Caco-2 (cell line): Measurements from ENCODE around the gene F3. TPM values are rescaled to one million over a fixed set of nuclear protein-coding genes. Genes with fewer than 3 reads are reported as not detected.

Source experiments
- BruUV-seq: library from RNA; stranded (reverse); fragments of 400-500 nt; replicated peaks from 2 replicates; lab custom pipeline; 2021; lab: Mats Ljungman, UMichigan
- CTCF ChIA-PET: fragments of 300-600 bp; sonication (Branson Sonifier 250); formaldehyde crosslinking; loops from one replicate; lab custom pipeline; 2022; ENCODE audit warnings: antibody characterized with exemption; lab: Charles Lee
- POLR2A ChIA-PET: fragments of 300-600 bp; sonication (Branson Sonifier 250); formaldehyde crosslinking; loops from one replicate; lab custom pipeline; 2022; ENCODE audit warnings: antibody characterized with exemption; lab: Charles Lee
- DNase-seq, 2 experiments: peaks; one replicate each; pipeline versions ENCODE4 v3.0.0 to v3.0.0-alpha.2; 2020 to 2022
- H3K27me3 ChIP-seq: replicated peaks from 2 replicates; pipeline ENCODE4 v1.6.0; 2011; ENCODE audit warnings: low read length; ENCODE audit not compliant: control insufficient read depth, insufficient read depth
- H3K36me3 ChIP-seq: 2 replicates; pipeline ENCODE4 v1.5.1; 2011; ENCODE audit warnings: low read length; ENCODE audit not compliant: control insufficient read depth, insufficient read depth
- H3K4me1 ChIP-seq: fragments of 250-450 bp; sonication (Bioruptor Pico); 2 replicates; pipeline ENCODE4 v1.5.1; 2020; ENCODE audit warnings: mild to moderate bottlenecking
- H3K4me3 ChIP-seq: 2 replicates; pipeline ENCODE4 v1.5.1; 2011; ENCODE audit warnings: low read depth, mild to moderate bottlenecking, control low read depth, low read length
- H3K9me3 ChIP-seq: fragments of 250-450 bp; sonication (Bioruptor Pico); 2 replicates; pipeline ENCODE4 v1.5.1; 2020; ENCODE audit warnings: mild to moderate bottlenecking, moderate library complexity
- H3K27ac Mint-ChIP-seq: one replicate; pipeline ENCODE4 v1.8.0; 2022; ENCODE audit warnings: mixed read lengths; ENCODE audit not compliant: unreplicated experiment
- H3K27me3 Mint-ChIP-seq: one replicate; pipeline ENCODE4 v1.8.0; 2022; ENCODE audit warnings: mixed read lengths; ENCODE audit not compliant: insufficient read depth, unreplicated experiment
- H3K36me3 Mint-ChIP-seq: one replicate; pipeline ENCODE4 v1.8.0; 2022; ENCODE audit warnings: mild to moderate bottlenecking, mixed read lengths; ENCODE audit not compliant: insufficient read depth, unreplicated experiment
- H3K4me1 Mint-ChIP-seq: one replicate; pipeline ENCODE4 v1.8.0; 2022; ENCODE audit warnings: low read depth, mixed read lengths; ENCODE audit not compliant: unreplicated experiment
- H3K4me3 Mint-ChIP-seq: one replicate; pipeline ENCODE4 v1.8.0; 2022; ENCODE audit warnings: mild to moderate bottlenecking, moderate library complexity, mixed read lengths; ENCODE audit not compliant: unreplicated experiment
- H3K9me3 Mint-ChIP-seq: one replicate; pipeline ENCODE4 v1.8.0; 2022; ENCODE audit warnings: mixed read lengths; ENCODE audit not compliant: unreplicated experiment
- intact Hi-C: fragments of 100-400 bp; cut with micrococcal nuclease; formaldehyde crosslinking; loops from one replicate; pipeline ENCODE4 v1.10.0; 2022; ENCODE audit not compliant: unreplicated experiment
- total RNA-seq: library from RNA; stranded (reverse); gene quantifications from 2 replicates; pipeline ENCODE4 v1.2.3, GENCODE V29; 2022
- TF ChIP-seq, protein P1 (sequence below), 2 experiments: fragments of 200-600 bp in 1 of 2; IDR thresholded peaks; 1 replicate in 1 of 2; 2 replicates in 1 of 2; pipeline versions ENCODE4 v1.5.1 to v1.8.0; 2011 to 2022; ENCODE audit warnings: antibody characterized with exemption in 1 of 2, control low read depth in 1 of 2, inconsistent platforms in 1 of 2, low read depth in 1 of 2, low read length in 1 of 2, mild to moderate bottlenecking in 1 of 2, moderate library complexity in 1 of 2; ENCODE audit not compliant: insufficient read depth in 1 of 2, severe bottlenecking in 1 of 2, unreplicated experiment in 1 of 2

Gene F3
- total RNA-seq, 1 experiment from 2014 or later: 28.5 TPM

DNA sequence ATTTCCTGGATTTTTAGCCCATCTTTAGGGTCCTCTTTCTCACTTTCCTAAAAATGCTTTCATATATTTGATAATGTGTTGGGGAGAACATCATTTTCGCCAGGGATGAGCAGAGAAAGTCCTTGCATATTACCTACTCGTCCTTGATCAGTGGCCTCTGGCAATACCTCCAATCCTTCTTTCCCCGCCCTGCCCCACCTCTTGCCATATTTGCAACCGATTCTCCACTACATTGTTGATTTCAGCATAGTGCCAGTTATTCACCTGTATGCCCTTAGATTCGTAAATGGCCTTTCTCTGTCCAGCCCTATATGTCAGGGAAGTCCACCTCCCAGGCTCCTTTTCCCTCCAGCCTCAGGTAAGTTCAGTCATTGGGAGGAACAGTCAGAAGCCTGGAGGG, 13.5 kb upstream of the F3 start:
- Histone ChIP-seq H3K9me3 (no peaks in the 10 kb centered on the region), H3K36me3 (no peaks in the 10 kb centered on the region), H3K27me3 (no peaks in the 10 kb centered on the region), H3K4me3 (no peak overlapping the region), H3K4me1 (peaks cover 44% of the 10 kb centered on the region)
- BruUV-seq: no TSS peak
- ChIA-PET CTCF (no interaction called here), POLR2A (no interaction called here)
- H3K9me3 Mint-ChIP-seq: no peaks in the 10 kb centered on the region
- H3K36me3 Mint-ChIP-seq: no peaks in the 10 kb centered on the region
- intact Hi-C loops: no loop called here
- H3K4me3 Mint-ChIP-seq: no peak overlapping the region
- H3K4me1 Mint-ChIP-seq: peaks cover 12% of the 10 kb centered on the region
- TF ChIP-seq, protein P1, sequence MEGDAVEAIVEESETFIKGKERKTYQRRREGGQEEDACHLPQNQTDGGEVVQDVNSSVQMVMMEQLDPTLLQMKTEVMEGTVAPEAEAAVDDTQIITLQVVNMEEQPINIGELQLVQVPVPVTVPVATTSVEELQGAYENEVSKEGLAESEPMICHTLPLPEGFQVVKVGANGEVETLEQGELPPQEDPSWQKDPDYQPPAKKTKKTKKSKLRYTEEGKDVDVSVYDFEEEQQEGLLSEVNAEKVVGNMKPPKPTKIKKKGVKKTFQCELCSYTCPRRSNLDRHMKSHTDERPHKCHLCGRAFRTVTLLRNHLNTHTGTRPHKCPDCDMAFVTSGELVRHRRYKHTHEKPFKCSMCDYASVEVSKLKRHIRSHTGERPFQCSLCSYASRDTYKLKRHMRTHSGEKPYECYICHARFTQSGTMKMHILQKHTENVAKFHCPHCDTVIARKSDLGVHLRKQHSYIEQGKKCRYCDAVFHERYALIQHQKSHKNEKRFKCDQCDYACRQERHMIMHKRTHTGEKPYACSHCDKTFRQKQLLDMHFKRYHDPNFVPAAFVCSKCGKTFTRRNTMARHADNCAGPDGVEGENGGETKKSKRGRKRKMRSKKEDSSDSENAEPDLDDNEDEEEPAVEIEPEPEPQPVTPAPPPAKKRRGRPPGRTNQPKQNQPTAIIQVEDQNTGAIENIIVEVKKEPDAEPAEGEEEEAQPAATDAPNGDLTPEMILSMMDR (IDR thresholded peaks at IDR 0.05; ENCODE audit: insufficient read depth in 1 of 2, low read depth in 1 of 2, low read length in 1 of 2, severe bottlenecking in 1 of 2, unreplicated experiment in 1 of 2): no peak
- H3K27ac Mint-ChIP-seq: no peak overlapping the region
- no peak for DNase-seq
- H3K27me3 Mint-ChIP-seq: no peaks in the 10 kb centered on the region

DNA sequence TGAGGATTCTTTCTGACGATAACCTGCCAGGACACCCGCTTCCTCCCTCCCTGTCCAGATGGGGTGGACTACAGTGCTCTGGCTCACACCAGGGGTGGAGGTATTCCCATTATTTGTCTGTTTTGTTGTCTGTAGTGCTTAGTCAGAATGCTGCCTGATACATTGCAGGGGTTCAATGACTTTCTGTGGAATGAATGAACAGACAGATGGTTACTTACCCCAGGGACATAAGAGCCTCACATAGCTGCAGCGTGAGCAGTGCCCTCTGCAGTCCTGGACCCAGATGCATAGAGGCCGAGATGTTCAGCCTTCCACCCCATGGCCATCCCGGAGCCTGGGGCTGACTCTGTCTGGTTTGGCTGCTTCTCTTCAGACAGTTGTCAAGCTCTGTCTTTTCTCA, 13.0 kb upstream of the F3 start:
- H3K9me3 Mint-ChIP-seq: no peaks in the 10 kb centered on the region
- POLR2A ChIA-PET: no interaction called here
- Histone ChIP-seq H3K36me3 (no peaks in the 10 kb centered on the region), H3K27me3 (no peaks in the 10 kb centered on the region), H3K4me3 (no peak overlapping the region), H3K4me1 (peaks cover 40% of the 10 kb centered on the region), H3K9me3 (no peaks in the 10 kb centered on the region)
- no peaks in the 10 kb centered on the region for H3K27me3 Mint-ChIP-seq
- no peak overlapping the region for H3K27ac Mint-ChIP-seq
- TF ChIP-seq, protein P1 (IDR thresholded peaks at IDR 0.05; ENCODE audit: insufficient read depth in 1 of 2, low read depth in 1 of 2, low read length in 1 of 2, severe bottlenecking in 1 of 2, unreplicated experiment in 1 of 2): no peak
- intact Hi-C loops: no loop called here
- no peaks in the 10 kb centered on the region for H3K36me3 Mint-ChIP-seq
- CTCF ChIA-PET: no interaction called here
- H3K4me3 Mint-ChIP-seq: no peak overlapping the region
- no TSS peak for BruUV-seq
- DNase-seq: no peak
- peaks cover 15% of the 10 kb centered on the region for H3K4me1 Mint-ChIP-seq

DNA sequence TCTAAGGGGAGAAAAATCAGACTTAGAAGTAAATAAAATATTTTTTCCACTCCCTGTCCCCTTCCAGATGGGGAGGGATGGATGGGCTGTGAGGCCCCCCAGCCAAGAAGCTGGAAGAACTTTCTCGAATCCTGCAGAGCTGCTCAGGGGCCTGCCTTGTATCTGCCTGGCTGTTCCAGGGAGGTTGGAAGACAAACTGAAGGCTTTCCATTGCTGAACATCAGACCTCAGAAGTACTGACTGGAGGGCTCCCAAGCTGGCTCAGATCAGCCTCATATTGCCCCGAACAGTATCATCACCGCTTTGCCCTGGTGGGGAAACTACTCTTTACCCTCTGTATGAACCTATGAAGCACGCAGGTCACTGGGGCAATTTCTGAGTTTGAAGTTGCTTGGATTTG, 12.4 kb upstream of the F3 start:
- Histone ChIP-seq H3K4me3 (no peak overlapping the region), H3K36me3 (no peaks in the 10 kb centered on the region), H3K4me1 (peaks cover 40% of the 10 kb centered on the region), H3K9me3 (no peaks in the 10 kb centered on the region), H3K27me3 (no peaks in the 10 kb centered on the region)
- no peaks in the 10 kb centered on the region for H3K27me3 Mint-ChIP-seq
- intact Hi-C loops: loop anchor here (1.0 kb wide), 1 partner anchor 12 kb away; no protein-coding TSS in a partner anchor
- CTCF ChIA-PET: no interaction called here
- POLR2A ChIA-PET: no interaction called here
- H3K9me3 Mint-ChIP-seq: no peaks in the 10 kb centered on the region
- H3K36me3 Mint-ChIP-seq: no peaks in the 10 kb centered on the region
- TF ChIP-seq, protein P1 (IDR thresholded peaks at IDR 0.05; ENCODE audit: insufficient read depth in 1 of 2, low read depth in 1 of 2, low read length in 1 of 2, severe bottlenecking in 1 of 2, unreplicated experiment in 1 of 2): no peak
- H3K4me3 Mint-ChIP-seq: no peak overlapping the region
- no TSS peak for BruUV-seq
- H3K27ac Mint-ChIP-seq: no peak overlapping the region
- DNase-seq: no peak
- peaks cover 15% of the 10 kb centered on the region for H3K4me1 Mint-ChIP-seq
